HG02840 (cell line): ENCODE data around the gene KCNG2.

ENCODE experiments used
- ATAC-seq: cut with Tn5 transposase; IDR thresholded peaks from one replicate; pipeline ENCODE4 v1.9.1; 2021; ENCODE audit warnings: mild to moderate bottlenecking, moderate library complexity, moderate number of reproducible peaks; ENCODE audit not compliant: unreplicated experiment, low FRiP score

KCNG2 gene

DNA sequence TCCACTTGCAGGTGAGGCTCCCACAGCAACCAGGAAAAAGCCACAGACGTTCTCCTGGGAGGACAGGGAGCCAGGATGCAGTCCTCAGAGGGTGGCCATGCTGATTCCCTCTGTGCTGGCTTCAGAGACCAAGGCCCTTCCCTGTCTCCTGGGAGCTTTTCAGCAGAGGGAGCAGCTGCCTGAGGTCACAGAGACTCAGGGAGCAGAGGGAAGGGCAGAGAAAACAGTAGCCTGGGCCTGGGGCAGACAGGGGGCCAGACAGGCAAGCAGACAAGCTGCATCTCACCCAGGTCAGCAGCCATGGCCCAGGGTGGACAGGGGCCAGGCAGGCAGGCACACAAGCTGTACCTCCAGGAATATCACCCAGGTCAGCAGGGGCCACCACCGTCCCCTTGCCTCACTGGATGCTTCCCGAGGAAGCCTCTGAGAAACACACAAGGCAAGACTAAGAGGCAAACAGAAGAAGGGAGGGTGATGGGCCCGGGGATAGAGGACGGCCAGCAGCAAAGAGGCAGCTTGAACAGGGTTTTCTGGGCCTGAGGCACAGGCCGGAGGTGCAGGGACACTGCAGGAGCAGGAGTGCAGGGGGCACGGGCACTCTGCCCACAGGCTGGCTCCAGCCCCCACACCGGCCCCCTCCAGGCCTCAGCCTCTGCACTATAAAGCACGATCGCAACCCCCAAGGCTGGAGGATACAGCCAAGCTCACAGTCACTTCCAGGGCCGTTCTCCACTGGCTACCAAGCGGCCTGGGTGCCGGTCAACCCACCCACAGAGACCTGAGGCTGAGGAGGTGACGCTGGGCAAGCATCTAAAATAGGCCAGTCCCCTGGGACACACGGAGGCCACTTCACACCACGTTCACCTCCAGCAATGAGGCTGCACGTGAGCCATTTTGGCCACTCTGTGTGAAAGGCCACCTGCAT lies 147.6 kb downstream of the KCNG2 start:
- ATAC-seq = no peak

DNA sequence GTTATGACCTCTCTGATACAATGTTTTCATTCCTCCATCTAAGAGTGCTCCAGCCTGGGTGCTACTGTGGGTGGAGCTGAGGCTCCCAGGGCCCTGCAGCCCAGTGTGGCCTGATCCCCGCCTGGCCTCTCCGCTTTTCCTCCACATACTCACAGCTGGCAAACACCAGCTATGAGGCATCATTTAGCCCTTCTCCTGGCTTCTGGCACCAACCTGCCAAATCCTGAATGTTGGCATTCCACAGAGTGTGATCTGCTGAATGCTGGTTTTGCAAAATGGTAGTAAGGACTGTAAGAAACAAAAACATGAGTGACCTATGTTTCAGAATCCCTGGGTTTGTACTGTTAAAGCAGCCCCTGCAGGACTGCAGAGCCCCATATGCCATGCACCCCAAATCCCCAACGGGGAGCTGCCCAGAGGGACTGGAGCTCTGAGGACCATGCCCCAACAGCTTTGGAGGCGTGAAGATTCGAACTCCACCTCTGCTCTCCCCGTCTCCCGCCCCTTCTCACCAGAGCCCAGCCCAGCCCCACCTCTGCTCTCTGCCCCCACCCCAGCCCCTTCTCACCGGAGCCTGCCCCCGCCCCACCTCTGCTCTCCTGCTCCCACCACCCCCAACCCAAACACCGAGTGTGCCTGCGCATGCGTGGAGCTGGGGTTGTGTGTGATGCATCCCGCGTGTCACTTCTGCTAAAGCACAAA lies 149.5 kb downstream of the KCNG2 start:
- ATAC-seq = no peak

DNA sequence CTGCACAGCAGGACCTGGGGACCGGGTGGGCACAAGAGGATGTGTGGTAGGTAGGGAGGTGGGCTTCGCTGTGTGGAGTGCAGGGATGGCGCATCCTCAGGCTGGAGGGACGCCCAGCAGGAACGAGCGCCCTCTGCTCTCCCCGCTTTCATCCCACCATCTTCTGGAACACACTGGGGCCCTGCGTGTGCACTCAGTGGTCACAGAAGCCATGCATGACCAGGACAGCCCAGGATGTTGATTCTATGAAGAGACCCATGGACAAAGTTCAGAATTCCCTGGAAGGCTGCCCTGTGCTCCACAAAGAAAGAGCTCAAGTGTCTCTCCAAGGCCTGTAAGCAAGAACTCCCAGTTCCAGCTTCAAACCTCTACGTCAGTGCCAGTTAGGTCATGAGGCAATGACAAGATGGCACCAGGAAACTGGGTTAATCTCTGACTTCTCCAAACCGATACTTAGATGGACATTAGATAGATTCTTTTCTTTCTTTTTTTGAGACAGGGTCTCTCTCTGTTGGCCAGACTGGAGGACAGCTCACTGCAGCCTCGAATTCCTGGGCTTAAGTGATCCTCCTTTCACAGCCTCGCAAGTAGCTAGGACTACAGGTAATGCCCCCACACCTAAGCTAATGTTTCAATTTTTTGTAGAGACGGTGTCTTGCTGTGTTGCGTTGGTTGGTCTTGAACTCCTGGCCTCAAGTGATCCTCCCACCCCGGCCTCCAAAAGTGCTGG lies 150.3 kb downstream of the KCNG2 start:
- no peak for ATAC-seq

GRCh38 chr18:79948719-79949411 lies 151.1 kb downstream of the KCNG2 start:
- no peak for ATAC-seq
